Right atrium auricular region (tissue), 2 donors: ENCODE results near the gene ANKHD1. TPM values are rescaled to one million over a fixed set of nuclear protein-coding genes. Genes with fewer than 3 reads are reported as not detected.
"Not testable (repeated sequence)": the region's sequence is repeated elsewhere in the genome, so short reads cannot be mapped to it uniquely, and the experiment has no call there.

Experiments
- DNase-seq: peaks from one replicate; pipeline ENCODE4 v3.0.0-alpha.2; 2019; ENCODE audit warnings: low spot score
- H3K27ac ChIP-seq, 2 donors: fragments of 200-600 bp; sonication (generic); 1 replicate in 1 of 2; 2 replicates in 1 of 2; pipeline ENCODE4 v1.5.1; 2016 to 2019
- H3K27me3 ChIP-seq, 2 donors: fragments of 200-600 bp; sonication (generic); one replicate each; pipeline versions ENCODE4 v1.5.1 to v1.6.0; 2017 to 2019
- H3K36me3 ChIP-seq: fragments of 200-600 bp; sonication (generic); one replicate; pipeline ENCODE4 v1.5.1; 2016
- H3K4me1 ChIP-seq, 2 donors: fragments of 200-600 bp; sonication (generic); one replicate each; pipeline versions ENCODE4 v1.5.1 to v1.6.0; 2017 to 2019
- H3K4me3 ChIP-seq, 2 donors: fragments of 200-600 bp; sonication (generic); 1 replicate in 1 of 2; 2 replicates in 1 of 2; pipeline ENCODE4 v1.5.1; 2017 to 2019; ENCODE audit warnings: mild to moderate bottlenecking in 1 of 2, moderate library complexity in 1 of 2
- H3K9me3 ChIP-seq, 2 donors: fragments of 200-600 bp; sonication (generic); one replicate each; pipeline ENCODE4 v1.5.1; 2019
- total RNA-seq, 2 donors: library from RNA; depleted of rRNA; stranded (reverse); fragments of >200 nt; gene quantifications; one replicate each; pipeline ENCODE4 v1.1.0, GENCODE V29; 2016
- TF ChIP-seq, protein P1 (sequence below), 2 donors: fragments of 200-600 bp; sonication (generic); IDR thresholded peaks; one replicate each; pipeline ENCODE4 v1.5.1; 2019; ENCODE audit warnings: antibody characterized with exemption in 2 of 2

The ANKHD1 gene
- total RNA-seq, 2 donors from 2014 or later, result 50.4 to 58.6 TPM

GRCh38 chr5:140481758-140482157 is 80.1 kb downstream of the ANKHD1 start:
- no peak for DNase-seq
- no peak overlapping the region for H3K27ac ChIP-seq
- TF ChIP-seq, protein P1, sequence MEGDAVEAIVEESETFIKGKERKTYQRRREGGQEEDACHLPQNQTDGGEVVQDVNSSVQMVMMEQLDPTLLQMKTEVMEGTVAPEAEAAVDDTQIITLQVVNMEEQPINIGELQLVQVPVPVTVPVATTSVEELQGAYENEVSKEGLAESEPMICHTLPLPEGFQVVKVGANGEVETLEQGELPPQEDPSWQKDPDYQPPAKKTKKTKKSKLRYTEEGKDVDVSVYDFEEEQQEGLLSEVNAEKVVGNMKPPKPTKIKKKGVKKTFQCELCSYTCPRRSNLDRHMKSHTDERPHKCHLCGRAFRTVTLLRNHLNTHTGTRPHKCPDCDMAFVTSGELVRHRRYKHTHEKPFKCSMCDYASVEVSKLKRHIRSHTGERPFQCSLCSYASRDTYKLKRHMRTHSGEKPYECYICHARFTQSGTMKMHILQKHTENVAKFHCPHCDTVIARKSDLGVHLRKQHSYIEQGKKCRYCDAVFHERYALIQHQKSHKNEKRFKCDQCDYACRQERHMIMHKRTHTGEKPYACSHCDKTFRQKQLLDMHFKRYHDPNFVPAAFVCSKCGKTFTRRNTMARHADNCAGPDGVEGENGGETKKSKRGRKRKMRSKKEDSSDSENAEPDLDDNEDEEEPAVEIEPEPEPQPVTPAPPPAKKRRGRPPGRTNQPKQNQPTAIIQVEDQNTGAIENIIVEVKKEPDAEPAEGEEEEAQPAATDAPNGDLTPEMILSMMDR (IDR thresholded peaks at IDR 0.05), result no peak
- H3K27me3 ChIP-seq, result no peaks in the 10 kb centered on the region
- H3K9me3 ChIP-seq, result no peaks in the 10 kb centered on the region
- H3K4me1 ChIP-seq, result peaks cover 0 to 10% of the 10 kb centered on the region in 2 donors
- H3K4me3 ChIP-seq, result no peak overlapping the region
- H3K36me3 ChIP-seq, result peaks cover 39% of the 10 kb centered on the region

GRCh38 chr5:140483055-140483454 is 81.4 kb downstream of the ANKHD1 start:
- H3K9me3 ChIP-seq, result no peaks in the 10 kb centered on the region
- peaks cover 0 to 10% of the 10 kb centered on the region in 2 donors for H3K4me1 ChIP-seq
- no peak overlapping the region for H3K27ac ChIP-seq
- TF ChIP-seq, protein P1 (IDR thresholded peaks at IDR 0.05), result no peak
- no peak overlapping the region for H3K4me3 ChIP-seq
- peaks cover 46% of the 10 kb centered on the region for H3K36me3 ChIP-seq
- no peaks in the 10 kb centered on the region for H3K27me3 ChIP-seq
- DNase-seq, result no peak

DNA sequence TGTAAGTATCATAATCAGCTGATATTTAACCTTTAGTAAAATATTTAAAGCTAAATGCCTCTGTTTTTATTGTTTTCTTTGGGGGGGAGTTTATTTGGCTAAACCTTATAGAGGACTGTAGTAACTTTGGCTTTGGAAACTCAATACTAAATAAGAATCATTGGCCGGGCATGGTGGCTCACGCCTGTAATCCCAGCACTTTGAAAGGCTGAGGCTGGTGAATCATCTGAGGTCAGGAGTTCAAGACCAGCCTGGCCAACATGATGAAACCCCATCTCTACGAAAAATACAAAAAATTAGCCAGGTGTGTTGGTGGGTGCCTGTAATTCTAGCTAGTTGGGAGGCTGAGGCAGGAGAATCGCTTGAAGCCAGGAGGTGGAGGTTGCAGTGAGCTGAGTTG is 86.5 kb downstream of the ANKHD1 start:
- H3K27ac ChIP-seq, DNase-seq, H3K4me3 ChIP-seq, H3K27me3 ChIP-seq, H3K4me1 ChIP-seq, H3K9me3 ChIP-seq: not testable (repeated sequence)
- H3K36me3 ChIP-seq, result peaks cover 43% of the 10 kb centered on the region

DNA sequence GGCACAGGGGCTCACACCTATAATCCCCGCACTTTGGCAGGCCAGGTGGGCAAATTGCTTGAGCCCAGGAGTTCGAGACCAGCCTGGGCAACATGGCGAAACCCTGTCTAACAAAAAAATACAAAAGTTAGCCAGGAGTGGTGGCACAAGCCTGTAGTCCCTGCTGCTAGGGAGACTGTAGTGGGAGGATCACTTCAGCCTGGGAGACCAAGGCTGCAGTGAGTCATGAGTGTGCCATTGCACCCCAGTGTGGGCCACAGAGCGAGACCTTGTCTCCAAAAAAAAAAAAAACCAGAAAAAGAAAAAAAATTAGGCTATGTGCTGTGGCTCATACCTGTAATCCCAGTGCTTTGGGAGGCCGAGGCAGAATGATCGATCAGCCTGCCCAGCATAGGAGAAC is 87.3 kb downstream of the ANKHD1 start:
- Histone ChIP-seq H3K27me3 (no peaks in the 10 kb centered on the region), H3K36me3 (peaks cover 39% of the 10 kb centered on the region), H3K4me1 (no peaks in the 10 kb centered on the region), H3K4me3 (no peak overlapping the region), H3K9me3 (no peaks in the 10 kb centered on the region), H3K27ac (no peak overlapping the region)
- TF ChIP-seq, protein P1 (IDR thresholded peaks at IDR 0.05), result no peak
- DNase-seq, result no peak

DNA sequence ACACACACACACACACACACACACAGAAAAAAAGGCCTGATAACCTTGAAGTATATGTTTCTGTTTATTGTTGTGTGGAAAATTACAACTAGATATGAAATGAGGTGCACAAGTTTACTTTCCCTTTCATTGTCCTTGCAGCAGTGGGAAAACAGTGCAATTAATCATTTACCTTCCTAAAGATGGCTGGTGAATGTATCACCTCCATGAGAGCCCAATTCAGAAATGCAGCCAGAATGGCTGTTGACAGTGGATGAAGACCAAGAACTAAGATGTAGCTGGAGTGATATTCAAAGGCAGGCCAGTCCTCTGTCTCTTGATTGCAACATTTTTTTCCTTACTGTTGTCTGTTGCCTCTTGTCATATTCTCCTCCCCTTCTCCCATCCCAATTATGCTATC is 96.3 kb downstream of the ANKHD1 start:
- TF ChIP-seq, protein P1 (IDR thresholded peaks at IDR 0.05), result no peak
- H3K36me3 ChIP-seq, result peaks cover 11% of the 10 kb centered on the region
- no peak for DNase-seq

GRCh38 chr5:140498591-140498990 is 97.0 kb downstream of the ANKHD1 start:
- Histone ChIP-seq H3K36me3 (peaks cover 8% of the 10 kb centered on the region), H3K9me3 (no peaks in the 10 kb centered on the region), H3K27me3 (no peaks in the 10 kb centered on the region), H3K4me1 (no peaks in the 10 kb centered on the region), H3K4me3 (no peak overlapping the region), H3K27ac (no peak overlapping the region)
- TF ChIP-seq, protein P1 (IDR thresholded peaks at IDR 0.05), result no peak
- no peak for DNase-seq

More for the DNA sequence above, 96.3 kb downstream of the ANKHD1 start:
- no peak overlapping the region for H3K27ac ChIP-seq
- H3K9me3 ChIP-seq, result no peaks in the 10 kb centered on the region
- H3K4me3 ChIP-seq, result no peak overlapping the region
- H3K4me1 ChIP-seq, result no peaks in the 10 kb centered on the region
- H3K27me3 ChIP-seq, result no peaks in the 10 kb centered on the region
